BJ (cell line): ENCODE results near the gene CERK. TPM values are rescaled to one million over a fixed set of nuclear protein-coding genes. Genes with fewer than 3 reads are reported as not detected.

Experiments used
- CTCF ChIA-PET: fragments of 350-600 bp; formaldehyde crosslinking; extraction: SDS; loops from one replicate; lab custom pipeline; 2021; ENCODE audit warnings: antibody characterized with exemption, inconsistent platforms; lab: Yijun Ruan, JAX
- POLR2A ChIA-PET: fragments of 300-600 bp; sonication (Branson Sonifier 250); formaldehyde crosslinking; extraction: SDS; loops from one replicate; lab custom pipeline; 2021; ENCODE audit warnings: antibody characterized with exemption; lab: Charles Lee
- DNase-seq: peaks from one replicate; pipeline ENCODE4 v3.0.0-alpha.2; 2011; ENCODE audit warnings: low read depth
- H3K27me3 ChIP-seq: 2 replicates; pipeline ENCODE4 v1.6.0; 2011; ENCODE audit warnings: low read length; ENCODE audit not compliant: control insufficient read depth, insufficient read depth
- H3K36me3 ChIP-seq: 2 replicates; pipeline ENCODE4 v1.5.1; 2011; ENCODE audit warnings: low read length; ENCODE audit not compliant: control insufficient read depth, insufficient read depth
- H3K4me3 ChIP-seq: 2 replicates; pipeline ENCODE4 v1.5.1; 2011; ENCODE audit warnings: low read depth, mild to moderate bottlenecking, control low read depth, low read length
- polyA plus RNA-seq: library from polyadenylated mRNA; depleted of rRNA; stranded (reverse); fragments of >200 nt; gene quantifications from 2 replicates; pipeline ENCODE4 v1.2.3, GENCODE V29; 2011
- TF ChIP-seq, protein P1 (sequence below): IDR thresholded peaks from 2 replicates; pipeline ENCODE4 v1.5.1; 2011; ENCODE audit warnings: low read depth, mild to moderate bottlenecking, control low read depth, inconsistent platforms, low read length, moderate library complexity; ENCODE audit not compliant: insufficient read depth

CERK gene
- polyA plus RNA-seq, 1 experiment: 32.6 TPM

DNA sequence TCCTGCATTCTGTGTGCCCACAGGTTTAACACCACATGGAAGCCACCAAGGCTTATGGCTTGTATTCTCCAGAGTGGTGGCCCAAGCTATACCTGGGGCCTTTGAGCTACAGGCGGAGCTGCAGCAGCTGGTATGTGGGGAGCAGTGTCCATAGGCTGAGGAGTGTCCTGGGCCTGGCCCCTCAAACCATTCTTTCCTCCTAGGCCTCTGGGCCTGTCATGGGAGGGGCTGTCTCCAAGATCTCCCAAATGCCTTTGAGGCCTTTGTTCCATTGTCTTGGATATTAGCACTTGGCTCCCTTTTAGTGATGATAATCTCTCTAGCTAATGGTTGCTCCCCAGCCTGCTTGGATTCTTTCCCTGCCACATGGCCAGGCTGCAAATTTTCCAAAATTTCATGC lies 18.0 kb upstream of the CERK start:
- Histone ChIP-seq H3K27me3 (no peaks in the 10 kb centered on the region), H3K36me3 (no peaks in the 10 kb centered on the region), H3K4me3 (no peak overlapping the region)
- DNase-seq: no peak
- ChIA-PET CTCF (interaction anchor here (1.3 to 2.1 kb wide), 3 partner anchors 13 to 193 kb away, joined by 3 to 7 read pairs (median 6); no protein-coding TSS in a partner anchor), POLR2A (no interaction called here)
- TF ChIP-seq, protein P1, sequence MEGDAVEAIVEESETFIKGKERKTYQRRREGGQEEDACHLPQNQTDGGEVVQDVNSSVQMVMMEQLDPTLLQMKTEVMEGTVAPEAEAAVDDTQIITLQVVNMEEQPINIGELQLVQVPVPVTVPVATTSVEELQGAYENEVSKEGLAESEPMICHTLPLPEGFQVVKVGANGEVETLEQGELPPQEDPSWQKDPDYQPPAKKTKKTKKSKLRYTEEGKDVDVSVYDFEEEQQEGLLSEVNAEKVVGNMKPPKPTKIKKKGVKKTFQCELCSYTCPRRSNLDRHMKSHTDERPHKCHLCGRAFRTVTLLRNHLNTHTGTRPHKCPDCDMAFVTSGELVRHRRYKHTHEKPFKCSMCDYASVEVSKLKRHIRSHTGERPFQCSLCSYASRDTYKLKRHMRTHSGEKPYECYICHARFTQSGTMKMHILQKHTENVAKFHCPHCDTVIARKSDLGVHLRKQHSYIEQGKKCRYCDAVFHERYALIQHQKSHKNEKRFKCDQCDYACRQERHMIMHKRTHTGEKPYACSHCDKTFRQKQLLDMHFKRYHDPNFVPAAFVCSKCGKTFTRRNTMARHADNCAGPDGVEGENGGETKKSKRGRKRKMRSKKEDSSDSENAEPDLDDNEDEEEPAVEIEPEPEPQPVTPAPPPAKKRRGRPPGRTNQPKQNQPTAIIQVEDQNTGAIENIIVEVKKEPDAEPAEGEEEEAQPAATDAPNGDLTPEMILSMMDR: no peak

GRCh38 chr22:46755525-46755924 lies 17.5 kb upstream of the CERK start:
- CTCF ChIA-PET: interaction anchor here (2.1 kb wide), 1 partner anchor 192 kb away, joined by 7 read pairs; no protein-coding TSS in a partner anchor

DNA sequence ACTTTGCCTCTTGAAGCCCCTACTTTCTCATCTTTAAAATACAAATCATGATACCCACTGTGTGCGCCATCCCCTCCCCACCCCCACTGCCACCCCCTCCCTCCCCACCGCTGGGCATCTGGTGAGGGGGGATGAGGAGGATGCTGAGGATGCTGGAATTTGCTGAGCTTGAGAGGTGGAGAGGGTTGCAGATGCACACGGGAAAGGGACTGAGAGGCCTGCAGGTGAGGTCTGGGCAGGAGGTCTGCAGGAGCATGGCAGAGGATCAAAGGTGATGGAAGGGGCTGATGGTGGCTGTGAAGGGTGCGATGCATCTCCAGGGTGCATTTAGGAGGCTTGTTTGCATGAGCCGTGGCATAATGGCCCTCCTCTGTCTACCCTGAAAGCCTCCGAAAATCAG lies 16.8 kb upstream of the CERK start:
- POLR2A ChIA-PET: no interaction called here
- H3K27me3 ChIP-seq: no peaks in the 10 kb centered on the region

More at GRCh38 chr22:46755525-46755924, 17.5 kb upstream of the CERK start:
- Histone ChIP-seq H3K27me3 (no peaks in the 10 kb centered on the region), H3K4me3 (no peak overlapping the region), H3K36me3 (no peaks in the 10 kb centered on the region)
- DNase-seq: no peak
- POLR2A ChIA-PET: no interaction called here
- TF ChIP-seq, protein P1: no peak

GRCh38 chr22:46754110-46754799 lies 16.2 kb upstream of the CERK start:
- TF ChIP-seq, protein P1: no peak
- CTCF ChIA-PET: interaction anchor here (0.8 to 2.1 kb wide), 3 partner anchors 10 to 191 kb away, joined by 3 to 7 read pairs (median 3); no protein-coding TSS in a partner anchor
- Histone ChIP-seq H3K27me3 (no peaks in the 10 kb centered on the region), H3K36me3 (no peaks in the 10 kb centered on the region), H3K4me3 (no peak overlapping the region)
- DNase-seq: peak; percentile 93
- POLR2A ChIA-PET: no interaction called here

More for the DNA sequence above, 16.8 kb upstream of the CERK start:
- Histone ChIP-seq H3K36me3 (no peaks in the 10 kb centered on the region), H3K4me3 (no peak overlapping the region)
- no peak for DNase-seq
- TF ChIP-seq, protein P1: no peak
- CTCF ChIA-PET: interaction anchor here (0.8 to 2.1 kb wide), 3 partner anchors 11 to 191 kb away, joined by 3 to 7 read pairs (median 3); no protein-coding TSS in a partner anchor

- H3K4me3 ChIP-seq: no peak overlapping the region
- TF ChIP-seq, protein P1: no peak
- DNase-seq: no peak
- no peaks in the 10 kb centered on the region for H3K36me3 ChIP-seq
- H3K27me3 ChIP-seq: no peaks in the 10 kb centered on the region
- POLR2A ChIA-PET: no interaction called here
- CTCF ChIA-PET: interaction anchor here (0.8 kb wide), 1 partner anchor 27 kb away, joined by 3 read pairs; no protein-coding TSS in a partner anchor
Observed at GRCh38 chr22:46753761-46754109, 15.7 kb upstream of the CERK start.
